Body of pancreas (tissue), 4 donors: ENCODE measurements around the gene PDE4D. TPM values are rescaled to one million over a fixed set of nuclear protein-coding genes. Genes with fewer than 3 reads are reported as not detected.

Experiments
- ATAC-seq: fragments of 150-250 bp; one replicate; pipeline ENCODE4 v1.9.1; 2016
- DNase-seq, 4 donors: peaks; one replicate each; pipeline ENCODE4 v3.0.0-alpha.2; 2019
- H3K27ac ChIP-seq, 4 donors: fragments of 200-600 bp; sonication (generic); 1 replicate in 3 of 4; 2 replicates in 1 of 4; pipeline versions ENCODE4 v1.5.1 to v1.6.1; 2016 to 2019; ENCODE audit warnings: mild to moderate bottlenecking in 1 of 4, mixed read lengths in 1 of 4, moderate library complexity in 1 of 4
- H3K27me3 ChIP-seq, 2 donors: fragments of 200-600 bp; sonication (generic); one replicate each; pipeline ENCODE4 v1.6.0; 2016; ENCODE audit warnings: mild to moderate bottlenecking in 1 of 2
- H3K36me3 ChIP-seq, 2 donors: fragments of 200-600 bp; sonication (generic); replicated peaks in 1 of 2; 2 replicates each; pipeline ENCODE4 v1.5.1; 2016; ENCODE audit warnings: low read depth in 2 of 2; ENCODE audit not compliant: insufficient read depth in 1 of 2
- H3K4me1 ChIP-seq: fragments of 200-600 bp; sonication (generic); one replicate; pipeline ENCODE4 v1.6.0; 2016
- H3K4me3 ChIP-seq, 2 donors: fragments of 200-600 bp; sonication (generic); 1 replicate in 1 of 2; 2 replicates in 1 of 2; pipeline ENCODE4 v1.5.1; 2016 to 2019
- H3K9me3 ChIP-seq, 3 donors: fragments of 200-600 bp; sonication (generic); 1 replicate in 2 of 3; 2 replicates in 1 of 3; pipeline ENCODE4 v1.5.1; 2016
- POLR2A ChIP-seq, 3 donors: fragments of 450-650 bp; IDR thresholded peaks; one replicate each; pipeline ENCODE4 v1.6.1; 2016; ENCODE audit warnings: antibody characterized with exemption in 3 of 3, mild to moderate bottlenecking in 2 of 3
- WGBS, 2 donors: methylation state at CpG; one replicate each; pipeline ENCODE4 v1.1.5; 2017; 5-methylcytosine and 5-hydroxymethylcytosine counted together
- intact Hi-C: fragments of 100-400 bp; cut with DNase I; formaldehyde crosslinking; loops from one replicate; pipeline ENCODE4 v1.15.1; 2023
- total RNA-seq, 2 donors: library from RNA; depleted of rRNA; stranded (reverse); fragments of >200 nt; gene quantifications; one replicate each; pipeline ENCODE4 v1.1.0, GENCODE V29; 2016
- TF ChIP-seq, protein P1 (sequence below), 7 experiments: fragments of 450-650 bp in 4 of 7; fragments of 200-600 bp in 3 of 7; sonication (generic) in 3 of 7; IDR thresholded peaks; one replicate each; pipeline ENCODE4 v1.5.1; 2016 to 2019; ENCODE audit warnings: antibody characterized with exemption in 7 of 7

PDE4D gene
- total RNA-seq, 2 donors from 2014 or later = 8.6 to 9.2 TPM

DNA sequence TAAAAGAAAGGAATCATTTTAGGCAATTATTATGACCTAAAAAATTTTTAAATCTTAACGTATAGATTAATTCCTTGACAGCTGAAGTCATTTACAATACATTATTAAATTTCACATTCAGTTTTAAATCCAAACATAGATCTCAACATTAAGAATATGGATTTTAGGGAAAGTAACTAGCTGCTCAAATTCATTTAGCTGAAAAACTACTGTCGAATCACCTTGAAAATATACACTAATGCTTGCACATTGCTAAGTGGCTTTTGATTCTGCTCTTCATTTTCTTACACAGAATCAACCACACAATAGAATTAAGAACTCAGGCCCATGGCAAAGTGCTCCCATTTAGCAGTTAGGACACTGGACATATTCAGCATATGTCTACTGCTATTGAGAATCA lies 856.5 kb downstream of the PDE4D start:
- no peak for ATAC-seq
- H3K9me3 ChIP-seq = no peaks in the 10 kb centered on the region
- H3K27me3 ChIP-seq = no peaks in the 10 kb centered on the region
- intact Hi-C loops = loop anchor here (10.0 kb wide), 1 partner anchor 128 kb away; no protein-coding TSS in a partner anchor
- no peak overlapping the region for H3K4me3 ChIP-seq
- TF ChIP-seq, protein P1, sequence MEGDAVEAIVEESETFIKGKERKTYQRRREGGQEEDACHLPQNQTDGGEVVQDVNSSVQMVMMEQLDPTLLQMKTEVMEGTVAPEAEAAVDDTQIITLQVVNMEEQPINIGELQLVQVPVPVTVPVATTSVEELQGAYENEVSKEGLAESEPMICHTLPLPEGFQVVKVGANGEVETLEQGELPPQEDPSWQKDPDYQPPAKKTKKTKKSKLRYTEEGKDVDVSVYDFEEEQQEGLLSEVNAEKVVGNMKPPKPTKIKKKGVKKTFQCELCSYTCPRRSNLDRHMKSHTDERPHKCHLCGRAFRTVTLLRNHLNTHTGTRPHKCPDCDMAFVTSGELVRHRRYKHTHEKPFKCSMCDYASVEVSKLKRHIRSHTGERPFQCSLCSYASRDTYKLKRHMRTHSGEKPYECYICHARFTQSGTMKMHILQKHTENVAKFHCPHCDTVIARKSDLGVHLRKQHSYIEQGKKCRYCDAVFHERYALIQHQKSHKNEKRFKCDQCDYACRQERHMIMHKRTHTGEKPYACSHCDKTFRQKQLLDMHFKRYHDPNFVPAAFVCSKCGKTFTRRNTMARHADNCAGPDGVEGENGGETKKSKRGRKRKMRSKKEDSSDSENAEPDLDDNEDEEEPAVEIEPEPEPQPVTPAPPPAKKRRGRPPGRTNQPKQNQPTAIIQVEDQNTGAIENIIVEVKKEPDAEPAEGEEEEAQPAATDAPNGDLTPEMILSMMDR (IDR thresholded peaks at IDR 0.05) = no peak
- TF ChIP-seq POLR2A (IDR thresholded peaks at IDR 0.05) = no peak
- no peak for DNase-seq
- no peaks in the 10 kb centered on the region for H3K36me3 ChIP-seq
- no peak overlapping the region for H3K27ac ChIP-seq
- peaks cover 19% of the 10 kb centered on the region for H3K4me1 ChIP-seq
- WGBS, 2 donors = 80 to 88% methylated on average over 2 of the region's 2 CpGs

DNA sequence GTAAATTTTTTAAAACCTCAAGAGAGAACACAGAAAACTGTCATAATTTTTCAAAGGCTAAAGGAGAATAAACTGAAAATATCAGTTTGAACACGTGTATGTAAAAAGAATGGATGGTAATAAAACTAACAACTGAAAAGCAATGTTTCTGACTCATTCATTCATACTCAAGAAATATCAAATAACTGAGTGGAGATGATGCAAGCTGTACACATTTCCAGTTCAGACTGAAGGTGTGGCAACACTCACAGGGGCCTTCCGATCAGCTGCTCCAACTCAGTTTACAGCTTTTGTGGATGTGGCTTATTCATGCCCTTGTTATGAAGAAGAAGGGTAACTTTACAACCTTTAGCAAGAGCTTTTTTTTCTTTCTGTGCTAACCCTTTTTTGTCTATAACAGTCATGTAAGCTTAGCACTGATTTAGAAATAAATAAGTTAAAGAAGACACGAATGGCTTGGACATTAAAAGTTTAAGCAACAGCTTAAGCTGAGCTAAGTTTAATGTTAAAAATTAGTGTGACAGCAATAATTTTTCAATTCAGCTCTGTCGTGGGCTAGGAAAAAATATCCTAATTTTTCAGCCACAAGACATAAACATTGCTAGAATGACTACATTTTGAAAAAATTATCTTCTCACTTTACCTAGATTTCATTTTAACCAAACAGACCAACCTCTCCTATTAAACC lies 857.1 kb downstream of the PDE4D start:
- Histone ChIP-seq H3K27me3 (no peaks in the 10 kb centered on the region), H3K4me1 (peaks cover 19% of the 10 kb centered on the region), H3K9me3 (no peaks in the 10 kb centered on the region), H3K36me3 (no peaks in the 10 kb centered on the region), H3K4me3 (no peak overlapping the region), H3K27ac (no peak overlapping the region)
- intact Hi-C loops = loop anchor here (10.0 kb wide), 1 partner anchor 128 kb away; no protein-coding TSS in a partner anchor
- DNase-seq (peak in 1 of 4 donors; percentile 31), ATAC-seq (no peak)
- no peak for TF ChIP-seq POLR2A (IDR thresholded peaks at IDR 0.05)
- TF ChIP-seq, protein P1 (IDR thresholded peaks at IDR 0.05) = no peak
- 67 to 76% methylated on average over 4 of the region's 4 CpGs for WGBS, 2 donors

DNA sequence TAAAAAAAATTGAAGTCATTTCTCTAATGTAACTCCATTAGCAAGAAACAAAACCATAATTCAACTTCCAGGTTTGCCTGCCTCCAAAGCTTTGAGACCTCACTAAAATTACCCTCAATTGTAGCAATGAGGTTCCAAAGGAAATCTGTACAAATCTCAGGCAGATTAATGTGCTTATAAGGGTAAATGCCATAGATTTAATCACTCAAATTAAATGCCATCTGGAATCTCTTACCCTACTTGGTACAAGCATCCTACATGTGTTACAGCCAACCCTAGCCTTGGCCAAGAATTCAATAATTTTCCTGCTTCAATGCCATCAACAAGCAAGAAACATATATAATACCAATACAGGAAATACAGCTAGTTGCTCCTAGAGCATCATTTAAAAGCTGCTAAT lies 857.8 kb downstream of the PDE4D start:
- Histone ChIP-seq H3K4me1 (peaks cover 19% of the 10 kb centered on the region), H3K27me3 (no peaks in the 10 kb centered on the region), H3K4me3 (no peak overlapping the region), H3K36me3 (no peaks in the 10 kb centered on the region), H3K27ac (no peak overlapping the region), H3K9me3 (no peaks in the 10 kb centered on the region)
- intact Hi-C loops = loop anchor here (10.0 kb wide), 1 partner anchor 129 kb away; no protein-coding TSS in a partner anchor
- TF ChIP-seq POLR2A (IDR thresholded peaks at IDR 0.05) = no peak
- TF ChIP-seq, protein P1 (IDR thresholded peaks at IDR 0.05) = no peak
- DNase-seq (no peak), ATAC-seq (no peak)

DNA sequence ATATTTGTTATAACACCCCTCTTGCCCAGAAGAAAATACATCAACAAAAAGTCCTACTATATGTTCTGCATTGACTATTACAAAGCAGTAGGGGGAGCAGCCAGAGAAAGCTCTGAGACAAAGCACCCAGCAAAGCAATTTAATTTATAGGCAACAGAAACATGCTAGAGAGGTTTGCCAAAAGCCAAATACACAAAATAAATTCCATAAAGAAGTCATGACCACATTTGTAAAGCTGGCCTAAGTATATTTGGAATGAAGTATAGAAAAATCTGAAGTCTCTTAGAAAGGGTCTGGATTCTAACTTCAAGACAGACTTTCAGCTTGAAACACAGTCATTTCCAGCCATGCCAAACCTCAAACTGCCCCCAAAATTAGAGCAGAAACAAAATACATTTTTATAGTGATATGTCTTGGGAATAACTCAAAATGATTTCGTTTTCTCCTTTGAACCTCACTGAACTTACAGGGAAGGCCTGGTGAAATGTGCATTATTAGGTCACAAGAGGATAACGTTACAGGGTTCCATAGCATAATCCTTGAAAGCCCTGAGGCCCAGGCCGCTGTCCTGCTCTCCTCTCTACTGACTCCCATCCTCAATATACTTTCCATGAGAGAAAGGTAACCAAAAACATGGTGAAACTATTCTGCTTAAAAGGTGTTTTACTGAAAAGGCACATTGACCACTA lies 858.9 kb downstream of the PDE4D start:
- ATAC-seq (no peak), DNase-seq (no peak)
- intact Hi-C loops = loop anchor here (10.0 kb wide), 1 partner anchor 130 kb away; no protein-coding TSS in a partner anchor
- Histone ChIP-seq H3K27ac (no peak overlapping the region), H3K36me3 (no peaks in the 10 kb centered on the region), H3K4me1 (peaks cover 11% of the 10 kb centered on the region), H3K27me3 (no peaks in the 10 kb centered on the region), H3K4me3 (no peak overlapping the region), H3K9me3 (no peaks in the 10 kb centered on the region)
- WGBS, 2 donors = 67 to 76% methylated on average over 3 of the region's 3 CpGs
- no peak for TF ChIP-seq POLR2A (IDR thresholded peaks at IDR 0.05)
- TF ChIP-seq, protein P1 (IDR thresholded peaks at IDR 0.05) = peak in 6 of 7 experiments; percentile 20 to 46 (median 35)
